HG03025 (cell line): Measurements from ENCODE around the gene SCYGR7.
"Not testable (repeated sequence)": the region's sequence is repeated elsewhere in the genome, so short reads cannot be mapped to it uniquely, and the experiment has no call there.

ENCODE experiments used
- ATAC-seq: cut with Tn5 transposase; IDR thresholded peaks from one replicate; pipeline ENCODE4 v1.9.1; 2021; ENCODE audit warnings: mild to moderate bottlenecking, moderate library complexity; ENCODE audit not compliant: unreplicated experiment, low FRiP score

The SCYGR7 gene

GRCh38 chr2:227756261-227756660 lies 28.1 kb downstream of the SCYGR7 start:
- not testable (repeated sequence) for ATAC-seq

DNA sequence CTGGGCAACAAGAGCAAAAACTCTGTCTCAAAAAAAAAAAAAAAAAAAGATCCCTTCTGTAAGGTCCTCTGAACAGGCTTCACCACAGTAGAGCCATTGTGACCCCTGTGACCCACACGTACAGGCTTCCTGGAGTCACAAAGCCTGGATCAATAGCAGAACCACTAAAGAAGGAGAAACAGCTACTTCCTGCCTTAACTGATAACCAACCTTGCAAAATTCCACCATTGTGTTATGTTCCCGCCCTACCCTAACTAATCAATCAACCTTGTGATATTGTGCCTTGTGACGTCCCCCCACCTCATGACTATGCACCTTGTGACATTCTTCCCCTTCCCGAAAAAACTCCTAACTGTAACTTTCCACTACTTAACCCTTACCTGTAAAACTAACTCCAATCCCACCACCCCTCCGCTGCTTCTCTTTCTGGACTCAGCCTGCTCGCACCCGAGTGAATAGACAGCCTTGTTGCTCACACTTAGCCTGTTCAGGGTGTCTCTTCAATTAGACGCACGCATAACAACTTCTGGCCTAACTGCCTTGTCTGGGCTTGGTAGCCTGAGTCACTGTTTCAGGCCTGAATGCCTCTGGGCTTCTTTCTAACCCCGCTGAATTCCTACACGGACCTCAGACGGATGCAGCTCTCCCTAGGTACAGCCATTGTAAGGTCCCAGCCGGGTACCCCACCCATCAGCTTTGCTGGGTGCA lies 31.4 kb downstream of the SCYGR7 start:
- ATAC-seq = no peak

DNA sequence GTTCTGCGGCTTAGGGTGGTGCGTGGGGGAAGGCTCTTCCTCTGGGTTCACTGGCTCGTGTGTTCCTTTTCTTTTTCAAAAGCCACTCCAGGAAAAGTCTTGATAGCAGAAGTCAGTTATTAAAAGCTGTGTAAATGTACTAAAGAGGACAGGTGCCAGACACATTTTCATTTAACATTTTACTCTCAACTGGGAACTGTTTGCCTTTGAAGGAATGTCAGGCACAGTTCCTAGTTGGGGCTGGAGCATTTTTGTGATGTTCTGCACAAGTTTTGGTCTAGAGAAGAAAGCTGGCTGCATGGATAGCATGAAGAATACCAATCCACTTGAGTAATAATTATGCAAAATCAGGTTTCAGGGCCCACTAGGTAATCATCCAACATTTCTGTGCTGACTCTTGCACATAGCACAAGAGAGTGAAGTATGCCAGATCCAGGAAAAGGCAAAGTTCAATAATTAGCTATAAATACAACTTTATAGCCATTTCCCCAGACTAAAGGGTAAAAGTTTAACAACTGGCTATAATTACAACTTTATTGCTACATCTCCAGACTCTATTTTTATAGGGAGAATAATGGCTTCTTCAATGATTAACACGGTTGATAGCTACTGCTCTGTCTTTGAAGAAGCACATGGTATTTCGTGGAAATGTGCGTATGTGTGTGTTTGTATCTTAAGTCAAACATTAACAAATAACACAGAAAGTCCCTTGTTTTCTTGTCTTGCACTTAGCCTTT lies 33.8 kb downstream of the SCYGR7 start:
- no peak for ATAC-seq

GRCh38 chr2:227765788-227766372 lies 37.7 kb downstream of the SCYGR7 start:
- no peak for ATAC-seq

- ATAC-seq = peak; percentile 94
Measured at GRCh38 chr2:227766373-227766883, 38.3 kb downstream of the SCYGR7 start.

- no peak for ATAC-seq
Measured at GRCh38 chr2:227767830-227768229, 39.7 kb downstream of the SCYGR7 start.

- no peak for ATAC-seq
Measured at GRCh38 chr2:227772197-227772661, 44.1 kb downstream of the SCYGR7 start.

DNA sequence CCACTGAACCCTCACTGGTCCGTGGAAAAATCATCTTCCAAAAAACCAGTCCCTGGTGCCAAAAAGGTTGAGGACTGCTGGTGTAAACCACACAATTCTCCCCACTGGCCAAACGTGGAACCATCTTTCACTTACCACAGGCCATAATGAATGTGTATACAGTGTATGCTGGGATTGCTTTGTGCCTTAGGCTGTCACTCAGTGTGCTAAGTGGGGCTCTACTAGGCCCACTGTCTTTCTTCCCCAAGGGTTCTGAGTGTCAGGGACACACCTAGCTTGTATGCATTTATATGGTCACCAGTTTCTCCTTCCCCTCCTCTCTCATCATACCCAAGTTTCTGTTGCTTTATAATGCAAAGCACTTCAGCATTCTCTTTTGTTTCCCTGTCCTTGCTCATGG lies 44.8 kb downstream of the SCYGR7 start:
- no peak for ATAC-seq

- ATAC-seq = no peak
Measured at GRCh38 chr2:227774011-227774624, 46.0 kb downstream of the SCYGR7 start.

GRCh38 chr2:227774895-227775842 lies 47.0 kb downstream of the SCYGR7 start:
- no peak for ATAC-seq
